BLaER1 treated with 17β-estradiol and CSF1 and Interleukin-3, amounts not matched to agents 10 nM and 100 nM (cell line): ENCODE measurements around the gene CFAP141.
A peak's percentile ranks its signal among the peaks of the same experiment; 100 is the strongest.
"Not testable (repeated sequence)": the region's sequence is repeated elsewhere in the genome, so short reads cannot be mapped to it uniquely, and the experiment has no call there.

Experiments
- H3K27ac ChIP-seq, 11 experiments: shearing (Covaris generic); formaldehyde crosslinking; 2 replicates each; pipeline ENCODE4 v1.8.1; 2022
- H3K27me3 ChIP-seq, 11 experiments: shearing (Covaris generic); formaldehyde crosslinking; 2 replicates each; pipeline ENCODE4 v1.8.1; 2022
- H3K36me3 ChIP-seq, 11 experiments: shearing (Covaris generic); formaldehyde crosslinking; 2 replicates each; pipeline ENCODE4 v1.8.1; 2022
- H3K4me1 ChIP-seq, 10 experiments: shearing (Covaris generic); formaldehyde crosslinking; 2 replicates each; pipeline ENCODE4 v1.8.1; 2022
- H3K4me2 ChIP-seq, 11 experiments: shearing (Covaris generic); formaldehyde crosslinking; 2 replicates each; pipeline ENCODE4 v1.8.1; 2022
- H3K4me3 ChIP-seq, 10 experiments: shearing (Covaris generic); formaldehyde crosslinking; 2 replicates each; pipeline ENCODE4 v1.8.1; 2022
- H3K9ac ChIP-seq, 11 experiments: shearing (Covaris generic); formaldehyde crosslinking; 2 replicates each; pipeline ENCODE4 v1.8.1; 2022
- H3K9me3 ChIP-seq, 11 experiments: shearing (Covaris generic); formaldehyde crosslinking; replicated peaks in 1 of 11; 2 replicates each; pipeline ENCODE4 v1.8.1; 2022
- H4K20me1 ChIP-seq, 11 experiments: shearing (Covaris generic); formaldehyde crosslinking; 2 replicates each; pipeline ENCODE4 v1.8.1; 2022
- Cebpa-rat ChIP-seq, 11 experiments: shearing (Covaris generic); IDR thresholded peaks; 2 replicates each; pipeline ENCODE4 v1.8.1; 2022

Gene CFAP141

DNA sequence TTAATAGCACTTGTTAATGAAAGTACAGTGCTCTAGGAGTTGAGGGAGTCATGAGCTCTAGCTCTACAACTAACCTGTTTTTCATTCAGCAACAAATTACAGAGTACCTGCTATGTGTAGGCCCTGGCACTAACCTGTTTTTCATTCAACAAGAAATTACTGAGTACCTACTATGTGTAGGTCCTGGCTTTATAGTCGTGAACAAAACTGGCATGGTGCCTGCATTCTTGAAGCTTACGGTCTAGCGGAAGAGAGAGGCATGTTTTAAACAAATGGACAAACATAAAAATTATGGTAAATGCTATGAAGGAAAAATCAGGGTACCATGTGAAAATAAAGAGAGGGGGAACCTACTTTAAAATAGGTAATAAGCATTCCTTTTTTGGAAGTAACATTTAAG, 12.4 kb upstream of the CFAP141 start:
- Histone ChIP-seq H3K27ac (peak overlapping the region in 8 of 11 experiments; percentile 94 to 100 (median 96); a peak in 8 of 22 replicates), H3K4me3 (peak overlapping the region; percentile 71 to 94 (median 82)), H3K9me3 (no peaks in the 10 kb centered on the region), H3K4me1 (peaks cover 26 to 46% (median 37%) of the 10 kb centered on the region in 10 experiments), H3K27me3 (no peaks in the 10 kb centered on the region), H4K20me1 (peaks cover 32 to 75% (median 58%) of the 10 kb centered on the region in 11 experiments; a peak in 21 of 22 replicates), H3K4me2 (peak overlapping the region; percentile 72 to 100 (median 91)), H3K36me3 (peaks cover 44 to 68% (median 54%) of the 10 kb centered on the region in 11 experiments), H3K9ac (peak overlapping the region; percentile 91 to 100 (median 96); a peak in 21 of 22 replicates)
- no peak for TF ChIP-seq Cebpa-rat (IDR thresholded peaks at IDR 0.05)

DNA sequence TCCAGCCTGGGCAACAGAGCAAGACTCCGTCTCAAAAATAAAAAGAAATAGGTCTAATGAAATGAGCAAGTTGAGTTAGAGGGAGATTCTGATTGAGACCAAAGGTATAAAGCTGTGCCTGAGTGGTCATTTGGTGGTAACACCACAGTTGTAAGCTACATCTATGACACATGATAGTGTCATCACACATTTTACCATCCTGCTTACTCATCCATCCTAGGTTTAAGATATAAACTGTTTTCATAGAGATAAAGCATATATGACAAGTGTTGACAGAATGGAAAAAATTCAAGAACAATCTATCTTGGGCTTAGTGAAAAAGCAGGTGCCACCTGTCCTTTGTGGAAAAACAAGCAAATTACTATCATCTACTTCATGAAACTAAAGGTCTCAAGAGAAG, 7.1 kb upstream of the CFAP141 start:
- Histone ChIP-seq H3K9ac (no peak overlapping the region), H4K20me1 (peaks cover 20 to 95% (median 78%) of the 10 kb centered on the region in 11 experiments; a peak in 20 of 22 replicates), H3K9me3 (no peaks in the 10 kb centered on the region), H3K4me1 (peaks cover 1 to 18% (median 9%) of the 10 kb centered on the region in 10 experiments), H3K4me2 (no peak overlapping the region), H3K27me3 (no peaks in the 10 kb centered on the region), H3K27ac (no peak overlapping the region), H3K4me3 (no peak overlapping the region), H3K36me3 (peaks cover 85 to 99% (median 92%) of the 10 kb centered on the region in 11 experiments)
- no peak for TF ChIP-seq Cebpa-rat (IDR thresholded peaks at IDR 0.05)

DNA sequence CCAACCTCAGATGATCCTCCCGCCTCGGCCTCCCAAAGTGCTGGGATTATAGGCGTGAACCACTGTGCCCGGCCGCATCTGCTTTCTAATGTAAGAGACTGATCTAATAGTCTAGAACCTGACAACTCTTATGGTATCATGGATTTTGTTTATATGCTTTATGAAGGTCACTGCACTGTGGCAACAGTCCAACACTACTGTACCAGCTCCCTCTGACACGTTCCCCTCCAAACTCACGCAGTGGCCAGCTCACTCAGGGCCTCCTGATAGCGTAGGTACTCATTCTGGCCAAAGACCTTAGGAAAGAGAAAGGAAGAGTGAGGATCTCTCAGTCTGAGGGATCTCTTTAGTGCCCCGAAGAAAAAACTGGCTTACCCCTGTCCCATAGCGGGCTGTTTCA, 6.0 kb upstream of the CFAP141 start:
- Histone ChIP-seq H3K27ac (no peak overlapping the region), H3K4me1 (peaks cover 0 to 8% (median 0%) of the 10 kb centered on the region in 10 experiments; a peak in 2 of 20 replicates), H3K9ac (no peak overlapping the region), H3K4me2 (no peak overlapping the region), H3K27me3 (no peaks in the 10 kb centered on the region), H3K9me3 (no peaks in the 10 kb centered on the region), H3K4me3 (no peak overlapping the region), H3K36me3 (peaks cover 85 to 99% (median 92%) of the 10 kb centered on the region in 11 experiments), H4K20me1 (peaks cover 15 to 95% (median 77%) of the 10 kb centered on the region in 11 experiments; a peak in 20 of 22 replicates)
- no peak for TF ChIP-seq Cebpa-rat (IDR thresholded peaks at IDR 0.05)

DNA sequence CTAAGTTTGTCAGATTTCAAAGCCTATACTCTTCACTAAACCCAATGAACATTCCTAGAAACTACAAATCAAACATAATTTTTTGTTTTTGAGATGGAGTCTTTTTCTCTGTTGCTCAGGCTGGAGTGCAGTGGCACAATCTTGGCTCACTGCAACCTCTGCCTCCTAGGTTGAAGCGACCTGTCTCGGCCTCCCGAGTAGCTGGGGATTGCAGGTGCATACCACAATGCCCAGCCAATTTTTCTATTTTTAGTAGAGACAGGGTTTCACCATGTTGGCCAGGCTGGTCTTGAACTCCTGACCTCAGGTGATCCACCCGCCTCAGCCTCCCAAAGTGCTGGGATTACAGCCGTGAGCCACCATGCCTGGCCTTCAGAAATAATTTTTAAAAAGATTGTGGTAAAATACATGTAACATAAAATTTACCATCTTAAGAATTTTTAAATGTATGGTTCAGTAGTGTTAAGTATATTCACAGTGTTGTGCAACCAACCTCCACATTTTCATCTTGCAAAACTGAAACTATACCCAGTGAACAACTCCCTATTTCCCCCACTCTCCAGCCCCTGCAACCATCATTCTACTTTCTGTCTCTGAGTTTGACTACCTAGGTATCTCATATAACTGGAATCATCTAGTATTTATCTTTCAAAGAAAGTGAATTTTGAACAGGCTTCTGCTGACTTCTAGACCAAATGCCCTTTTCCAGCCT, 2.7 kb upstream of the CFAP141 start:
- H3K27me3 ChIP-seq = no peaks in the 10 kb centered on the region
- H3K36me3 ChIP-seq = peaks cover 81 to 96% (median 91%) of the 10 kb centered on the region in 11 experiments
- TF ChIP-seq Cebpa-rat (IDR thresholded peaks at IDR 0.05) = no peak
- H3K27ac ChIP-seq = no peak overlapping the region
- no peak overlapping the region for H3K4me3 ChIP-seq
- no peak overlapping the region for H3K4me2 ChIP-seq
- peaks cover 14 to 82% (median 66%) of the 10 kb centered on the region in 11 experiments; a peak in 17 of 22 replicates for H4K20me1 ChIP-seq
- H3K9ac ChIP-seq = no peak overlapping the region
- H3K4me1 ChIP-seq = no peaks in the 10 kb centered on the region
- H3K9me3 ChIP-seq = no peaks in the 10 kb centered on the region

DNA sequence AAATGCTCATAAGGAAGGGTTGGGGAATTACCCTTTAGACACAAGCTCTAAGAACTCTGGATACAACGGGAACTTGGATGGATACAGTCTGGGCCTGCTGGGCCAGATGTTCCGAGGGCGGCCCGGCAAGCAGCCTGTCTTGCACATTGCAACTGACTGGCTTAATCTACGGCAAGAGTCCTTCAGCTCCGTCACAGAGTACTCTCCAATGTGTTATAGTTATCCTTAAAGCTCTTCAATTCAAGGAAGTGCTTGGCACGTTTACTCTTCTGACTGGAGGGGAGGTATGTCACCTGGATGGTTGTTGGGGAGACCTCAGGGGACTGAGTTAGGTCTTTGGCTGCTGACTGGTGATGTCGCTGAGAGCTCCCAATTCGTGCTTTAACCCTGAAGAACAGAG, 1.1 kb upstream of the CFAP141 start:
- H3K4me3 ChIP-seq = no peak overlapping the region
- no peaks in the 10 kb centered on the region for H3K9me3 ChIP-seq
- TF ChIP-seq Cebpa-rat (IDR thresholded peaks at IDR 0.05) = no peak
- H3K27me3 ChIP-seq = no peaks in the 10 kb centered on the region
- no peak overlapping the region for H3K27ac ChIP-seq
- no peak overlapping the region for H3K9ac ChIP-seq
- H4K20me1 ChIP-seq = peaks cover 4 to 67% (median 50%) of the 10 kb centered on the region in 11 experiments; a peak in 17 of 22 replicates
- H3K4me2 ChIP-seq = no peak overlapping the region
- H3K36me3 ChIP-seq = peaks cover 65 to 80% (median 76%) of the 10 kb centered on the region in 11 experiments
- H3K4me1 ChIP-seq = no peaks in the 10 kb centered on the region

DNA sequence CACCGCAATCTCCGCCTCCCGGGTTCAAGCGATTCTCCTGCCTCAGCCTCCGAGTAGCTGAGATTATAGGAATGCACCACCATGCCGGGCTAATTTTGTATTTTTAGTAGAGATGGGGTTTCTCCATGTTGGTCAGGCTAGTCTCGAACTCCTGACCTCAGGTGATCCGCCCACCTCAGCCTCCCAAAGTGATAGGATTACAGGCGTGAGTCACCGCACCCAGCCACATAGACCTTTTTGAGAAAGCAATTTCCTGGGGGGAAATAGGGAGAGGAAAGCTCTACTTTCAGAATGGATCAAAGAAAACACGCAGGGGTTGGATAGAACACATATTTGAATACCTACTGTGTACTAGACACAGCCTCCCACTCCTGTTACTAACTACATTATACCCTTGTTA, 355 bp downstream of the CFAP141 start:
- not testable (repeated sequence) for H3K4me1 ChIP-seq, H3K4me2 ChIP-seq, H3K27ac ChIP-seq, H3K27me3 ChIP-seq, H3K9me3 ChIP-seq, H3K9ac ChIP-seq, H3K4me3 ChIP-seq
- Histone ChIP-seq H3K36me3 (peaks cover 52 to 65% (median 62%) of the 10 kb centered on the region in 11 experiments), H4K20me1 (peaks cover 4 to 56% (median 42%) of the 10 kb centered on the region in 11 experiments; a peak in 17 of 22 replicates)

DNA sequence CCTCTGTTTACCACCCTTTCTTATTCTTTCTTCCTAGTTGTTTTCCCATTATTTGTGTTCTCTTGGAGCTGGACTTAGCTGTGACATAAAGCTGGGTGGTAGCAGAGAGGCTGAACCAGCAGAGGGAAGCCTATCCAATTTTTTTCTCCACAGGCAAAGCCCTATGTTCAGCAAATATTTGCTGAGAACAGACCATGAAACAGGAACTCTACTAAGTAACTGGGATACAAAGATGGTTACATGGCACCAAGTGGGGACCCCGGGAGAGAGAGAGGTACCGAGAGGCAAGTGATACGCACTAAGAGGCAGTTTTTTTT, 6.6 kb downstream of the CFAP141 start:
- peak overlapping the region in 1 of 11 experiments; percentile 30; a peak in 1 of 22 replicates for H3K9ac ChIP-seq
- no peak for TF ChIP-seq Cebpa-rat (IDR thresholded peaks at IDR 0.05)
- H3K4me2 ChIP-seq = peak overlapping the region in 4 of 11 experiments; percentile 20 to 65 (median 47); a peak in 7 of 22 replicates
- H3K4me1 ChIP-seq = peaks cover 0 to 29% (median 2%) of the 10 kb centered on the region in 10 experiments; a peak in 11 of 20 replicates
- H4K20me1 ChIP-seq = peaks cover 0 to 9% (median 0%) of the 10 kb centered on the region in 11 experiments; a peak in 2 of 22 replicates
- 0 out of 22 replicates have a peak, but pooled peaks cover 0 to 3% (median 0%) of the 10 kb centered on the region in 11 experiments for H3K36me3 ChIP-seq
- H3K9me3 ChIP-seq = no peaks in the 10 kb centered on the region
- no peak overlapping the region for H3K4me3 ChIP-seq
- H3K27me3 ChIP-seq = no peaks in the 10 kb centered on the region
- peak overlapping the region in 2 of 11 experiments; percentile 37 to 44; a peak in 3 of 22 replicates for H3K27ac ChIP-seq

DNA sequence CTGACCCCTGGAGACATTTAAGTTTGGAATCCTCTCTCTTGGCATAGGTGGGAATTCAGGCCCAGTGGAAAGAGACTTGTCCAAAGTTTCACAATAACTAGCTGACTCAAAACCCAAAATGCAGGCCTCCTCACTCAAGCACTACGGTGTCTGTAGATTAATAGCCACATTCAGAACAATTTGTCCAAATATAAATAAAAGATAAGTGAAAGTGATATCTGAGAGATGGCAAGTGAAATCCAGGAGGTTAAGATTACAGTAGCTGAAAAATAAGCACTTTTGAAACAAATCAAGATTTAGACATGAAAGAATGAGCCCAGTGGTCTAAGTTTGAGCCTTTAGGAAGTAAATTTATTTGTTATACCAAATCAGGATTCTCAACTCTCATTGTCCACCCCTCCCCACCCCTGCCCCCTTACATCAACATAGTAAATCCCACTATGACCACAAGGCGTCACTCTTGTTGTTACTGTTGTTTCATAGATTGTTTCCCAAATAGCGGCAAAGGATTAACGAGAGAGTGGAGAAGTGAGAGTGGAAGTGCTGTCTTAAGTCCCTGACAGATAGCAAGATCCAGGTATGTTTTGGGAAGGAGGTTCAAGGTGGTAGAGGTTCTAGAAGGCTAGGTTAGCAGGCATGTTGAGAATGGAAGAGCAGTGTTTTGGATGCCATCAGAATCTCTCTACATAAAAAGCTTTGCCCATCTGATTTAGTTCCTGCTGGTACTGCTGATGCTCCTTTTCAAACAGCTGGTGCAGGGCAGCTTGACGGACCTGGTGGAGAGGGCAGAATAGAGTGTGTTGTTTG, 7.2 kb downstream of the CFAP141 start:
- Histone ChIP-seq H3K4me1 (peaks cover 0 to 35% (median 7%) of the 10 kb centered on the region in 10 experiments; a peak in 11 of 20 replicates), H3K27me3 (no peaks in the 10 kb centered on the region), H3K27ac (peak overlapping the region in 2 of 11 experiments; percentile 37 to 44; a peak in 3 of 22 replicates), H4K20me1 (0 out of 22 replicates have a peak, but pooled peaks cover 0 to 9% (median 0%) of the 10 kb centered on the region in 11 experiments), H3K4me3 (no peak overlapping the region; a peak in 1 of 20 replicates), H3K9me3 (no peaks in the 10 kb centered on the region), H3K9ac (peak overlapping the region in 1 of 11 experiments; percentile 30; a peak in 1 of 22 replicates), H3K4me2 (peak overlapping the region in 4 of 11 experiments; percentile 20 to 65 (median 47); a peak in 6 of 22 replicates), H3K36me3 (no peaks in the 10 kb centered on the region)
- no peak for TF ChIP-seq Cebpa-rat (IDR thresholded peaks at IDR 0.05)

DNA sequence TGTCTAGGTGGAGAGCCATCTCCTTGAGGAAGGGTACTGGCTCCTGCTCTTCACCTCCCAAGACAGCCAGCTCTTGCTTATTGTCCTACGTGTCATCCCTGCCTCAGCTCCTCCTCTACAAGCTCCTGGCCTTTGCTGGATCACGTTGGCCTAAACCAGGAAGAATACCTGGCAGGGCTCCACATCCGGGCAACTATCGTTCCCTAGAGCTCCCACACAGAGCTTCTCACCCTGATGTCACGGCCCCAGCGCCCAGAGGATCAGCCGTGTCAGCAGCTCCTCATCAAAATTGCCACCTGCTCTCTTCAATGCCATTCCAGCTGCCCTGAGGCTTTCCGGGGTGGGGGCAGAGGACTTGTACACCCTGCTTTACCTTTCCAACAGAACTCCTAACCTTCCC, 12.3 kb downstream of the CFAP141 start:
- Histone ChIP-seq H3K27ac (peak overlapping the region in 2 of 11 experiments; percentile 13 to 27; a peak in 2 of 22 replicates), H3K36me3 (no peaks in the 10 kb centered on the region), H3K4me2 (peak overlapping the region in 5 of 11 experiments; percentile 2 to 36 (median 15); a peak in 7 of 22 replicates), H3K4me3 (no peak overlapping the region), H3K9ac (no peak overlapping the region), H3K9me3 (no peaks in the 10 kb centered on the region), H4K20me1 (no peaks in the 10 kb centered on the region), H3K4me1 (peaks cover 15 to 46% (median 27%) of the 10 kb centered on the region in 10 experiments), H3K27me3 (no peaks in the 10 kb centered on the region)
- no peak for TF ChIP-seq Cebpa-rat (IDR thresholded peaks at IDR 0.05)
